ENCODE measurements around the gene ACKR4.
"Not testable (repeated sequence)": the region's sequence is repeated elsewhere in the genome, so short reads cannot be mapped to it uniquely, and the experiment has no call there.

The ACKR4 gene

DNA sequence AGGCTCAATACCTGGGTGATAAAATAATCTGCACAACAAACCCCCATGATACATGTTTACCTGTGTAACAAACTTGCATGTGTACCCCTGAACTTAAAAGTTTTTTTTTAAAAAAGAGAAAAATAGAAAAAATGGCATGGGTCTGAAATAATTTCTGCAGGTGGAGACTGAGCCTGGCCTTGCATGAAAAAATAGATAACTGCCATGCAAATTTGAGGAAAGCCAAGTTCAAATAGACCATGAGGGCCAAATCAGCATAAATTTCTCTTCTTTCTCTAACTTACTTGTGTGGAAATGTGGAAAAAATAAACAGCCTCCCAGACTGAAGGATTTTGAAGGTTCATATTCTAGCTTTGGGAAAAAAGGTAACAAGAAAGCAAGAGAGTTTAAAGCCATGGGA is 744 bp upstream of the ACKR4 start:
- peak overlapping the region; percentile 58 for H3K4me3 ChIP-seq (ENCODE audit: low read length)
- no peaks in the 10 kb centered on the region for H3K9me3 ChIP-seq (ENCODE audit: control insufficient read depth, insufficient read depth, low read length)
- no peaks in the 10 kb centered on the region for H4K20me1 ChIP-seq (ENCODE audit: control insufficient read depth, insufficient read depth, low read depth, low read length)
- peak overlapping the region; percentile 62 for H3K4me2 ChIP-seq (ENCODE audit: low read length)
- no peaks in the 10 kb centered on the region for H3K9me2 ChIP-seq (replicated peaks; ENCODE audit: control insufficient read depth, low read length)
- H3K27me3 ChIP-seq (ENCODE audit: control insufficient read depth, low read length) = no peaks in the 10 kb centered on the region
- peak overlapping the region; percentile 67 for H3K27ac ChIP-seq (ENCODE audit: low read depth, low read length)
- TF ChIP-seq, protein P1, sequence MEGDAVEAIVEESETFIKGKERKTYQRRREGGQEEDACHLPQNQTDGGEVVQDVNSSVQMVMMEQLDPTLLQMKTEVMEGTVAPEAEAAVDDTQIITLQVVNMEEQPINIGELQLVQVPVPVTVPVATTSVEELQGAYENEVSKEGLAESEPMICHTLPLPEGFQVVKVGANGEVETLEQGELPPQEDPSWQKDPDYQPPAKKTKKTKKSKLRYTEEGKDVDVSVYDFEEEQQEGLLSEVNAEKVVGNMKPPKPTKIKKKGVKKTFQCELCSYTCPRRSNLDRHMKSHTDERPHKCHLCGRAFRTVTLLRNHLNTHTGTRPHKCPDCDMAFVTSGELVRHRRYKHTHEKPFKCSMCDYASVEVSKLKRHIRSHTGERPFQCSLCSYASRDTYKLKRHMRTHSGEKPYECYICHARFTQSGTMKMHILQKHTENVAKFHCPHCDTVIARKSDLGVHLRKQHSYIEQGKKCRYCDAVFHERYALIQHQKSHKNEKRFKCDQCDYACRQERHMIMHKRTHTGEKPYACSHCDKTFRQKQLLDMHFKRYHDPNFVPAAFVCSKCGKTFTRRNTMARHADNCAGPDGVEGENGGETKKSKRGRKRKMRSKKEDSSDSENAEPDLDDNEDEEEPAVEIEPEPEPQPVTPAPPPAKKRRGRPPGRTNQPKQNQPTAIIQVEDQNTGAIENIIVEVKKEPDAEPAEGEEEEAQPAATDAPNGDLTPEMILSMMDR (IDR thresholded peaks at IDR 0.05; ENCODE audit: low read depth, low read length, poor library complexity, severe bottlenecking) = no peak
- TF ChIP-seq EZH2phosphoT487 (IDR thresholded peaks at IDR 0.05; ENCODE audit: borderline replicate concordance, low read length) = no peak
- H3K4me1 ChIP-seq (ENCODE audit: control insufficient read depth, low read length) = peaks cover 50% of the 10 kb centered on the region
- peaks cover 12% of the 10 kb centered on the region for H3K36me3 ChIP-seq (ENCODE audit: control insufficient read depth, low read length)
- peaks cover 8% of the 10 kb centered on the region for H3K79me2 ChIP-seq (ENCODE audit: control insufficient read depth, low read length)
- no peaks in the 10 kb centered on the region for H3F3A ChIP-seq (ENCODE audit: control insufficient read depth, insufficient read depth)

DNA sequence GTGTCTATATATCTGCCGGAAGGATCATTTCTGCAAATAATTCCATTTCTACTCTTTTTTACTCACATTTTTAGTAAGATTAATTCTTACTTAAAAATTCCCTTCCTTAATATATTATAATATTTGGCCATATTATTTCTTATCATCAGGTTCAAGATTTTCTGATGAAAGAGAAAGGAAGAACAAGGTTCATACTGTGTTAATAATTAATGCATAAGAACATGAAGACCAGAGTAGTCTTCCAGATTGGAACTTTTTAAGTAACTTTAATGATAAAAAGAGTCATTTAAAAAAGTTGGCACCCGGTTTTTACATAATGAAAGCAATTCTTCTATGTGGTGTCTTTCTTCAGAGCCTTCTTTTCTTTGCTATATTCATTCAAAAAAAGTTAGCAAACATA is 590 bp downstream of the ACKR4 start:
- no peak for TF ChIP-seq EZH2phosphoT487 (IDR thresholded peaks at IDR 0.05; ENCODE audit: borderline replicate concordance, low read length)
- TF ChIP-seq, protein P1 (IDR thresholded peaks at IDR 0.05; ENCODE audit: low read depth, low read length, poor library complexity, severe bottlenecking) = no peak
- peak overlapping the region; percentile 58 for H3K4me3 ChIP-seq (ENCODE audit: low read length)
- peaks cover 50% of the 10 kb centered on the region for H3K4me1 ChIP-seq (ENCODE audit: control insufficient read depth, low read length)
- peaks cover 12% of the 10 kb centered on the region for H3K36me3 ChIP-seq (ENCODE audit: control insufficient read depth, low read length)
- no peaks in the 10 kb centered on the region for H3F3A ChIP-seq (ENCODE audit: control insufficient read depth, insufficient read depth)
- H3K9me3 ChIP-seq (ENCODE audit: control insufficient read depth, insufficient read depth, low read length) = no peaks in the 10 kb centered on the region
- no peaks in the 10 kb centered on the region for H3K9me2 ChIP-seq (replicated peaks; ENCODE audit: control insufficient read depth, low read length)
- H3K4me2 ChIP-seq (ENCODE audit: low read length) = peak overlapping the region; percentile 62
- no peaks in the 10 kb centered on the region for H3K27me3 ChIP-seq (ENCODE audit: control insufficient read depth, low read length)
- H3K27ac ChIP-seq (ENCODE audit: low read depth, low read length) = peak overlapping the region; percentile 67
- peaks cover 8% of the 10 kb centered on the region for H3K79me2 ChIP-seq (ENCODE audit: control insufficient read depth, low read length)
- no peaks in the 10 kb centered on the region for H4K20me1 ChIP-seq (ENCODE audit: control insufficient read depth, insufficient read depth, low read depth, low read length)

DNA sequence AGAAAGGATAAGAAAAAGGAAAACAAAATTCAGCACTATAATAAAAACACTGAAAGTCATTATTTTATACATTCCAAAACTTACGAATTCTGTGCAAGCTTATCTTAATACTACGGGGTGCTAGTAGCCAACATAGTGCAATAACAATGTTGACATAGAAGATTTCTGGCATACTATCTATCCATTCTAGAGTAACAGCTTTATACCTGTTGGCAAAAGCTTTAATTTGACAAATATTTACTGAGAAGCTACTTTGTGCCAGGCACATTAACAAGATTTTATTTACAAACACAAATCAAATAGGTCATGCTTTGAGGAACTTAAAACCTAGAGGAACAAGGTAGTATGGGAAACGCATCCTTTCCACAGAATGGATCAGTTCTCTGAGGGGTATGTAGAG is 1.1 kb downstream of the ACKR4 start:
- Histone ChIP-seq H3K27ac (ENCODE audit: low read depth, low read length) (peak overlapping the region; percentile 67; the same call in 1 of the 2 replicates), H3K4me1 (ENCODE audit: control insufficient read depth, low read length) (peaks cover 49% of the 10 kb centered on the region), H3K9me3 (ENCODE audit: control insufficient read depth, insufficient read depth, low read length) (no peaks in the 10 kb centered on the region), H3K36me3 (ENCODE audit: control insufficient read depth, low read length) (peaks cover 14% of the 10 kb centered on the region), H4K20me1 (ENCODE audit: control insufficient read depth, insufficient read depth, low read depth, low read length) (no peaks in the 10 kb centered on the region), H3K79me2 (ENCODE audit: control insufficient read depth, low read length) (peaks cover 8% of the 10 kb centered on the region), H3K4me2 (ENCODE audit: low read length) (peak overlapping the region; percentile 62), H3K27me3 (ENCODE audit: control insufficient read depth, low read length) (no peaks in the 10 kb centered on the region), H3K9me2 (replicated peaks; ENCODE audit: control insufficient read depth, low read length) (no peaks in the 10 kb centered on the region), H3F3A (ENCODE audit: control insufficient read depth, insufficient read depth) (no peaks in the 10 kb centered on the region), H3K4me3 (ENCODE audit: low read length) (peak overlapping the region; percentile 58)
- TF ChIP-seq, protein P1 (IDR thresholded peaks at IDR 0.05; ENCODE audit: low read depth, low read length, poor library complexity, severe bottlenecking) = no peak
- TF ChIP-seq EZH2phosphoT487 (IDR thresholded peaks at IDR 0.05; ENCODE audit: borderline replicate concordance, low read length) = no peak

DNA sequence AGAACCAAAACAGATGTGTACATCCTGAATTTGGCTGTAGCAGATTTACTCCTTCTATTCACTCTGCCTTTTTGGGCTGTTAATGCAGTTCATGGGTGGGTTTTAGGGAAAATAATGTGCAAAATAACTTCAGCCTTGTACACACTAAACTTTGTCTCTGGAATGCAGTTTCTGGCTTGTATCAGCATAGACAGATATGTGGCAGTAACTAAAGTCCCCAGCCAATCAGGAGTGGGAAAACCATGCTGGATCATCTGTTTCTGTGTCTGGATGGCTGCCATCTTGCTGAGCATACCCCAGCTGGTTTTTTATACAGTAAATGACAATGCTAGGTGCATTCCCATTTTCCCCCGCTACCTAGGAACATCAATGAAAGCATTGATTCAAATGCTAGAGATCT is 3.5 kb downstream of the ACKR4 start:
- not testable (repeated sequence) for H4K20me1 ChIP-seq (ENCODE audit: control insufficient read depth, insufficient read depth, low read depth, low read length); H3K27me3 ChIP-seq (ENCODE audit: control insufficient read depth, low read length); H3K9me2 ChIP-seq (replicated peaks; ENCODE audit: control insufficient read depth, low read length); H3F3A ChIP-seq (ENCODE audit: control insufficient read depth, insufficient read depth); H3K9me3 ChIP-seq (ENCODE audit: control insufficient read depth, insufficient read depth, low read length); H3K4me3 ChIP-seq (ENCODE audit: low read length); H3K4me2 ChIP-seq (ENCODE audit: low read length); H3K27ac ChIP-seq (ENCODE audit: low read depth, low read length); H3K79me2 ChIP-seq (ENCODE audit: control insufficient read depth, low read length)
- Histone ChIP-seq H3K36me3 (ENCODE audit: control insufficient read depth, low read length) (peaks cover 19% of the 10 kb centered on the region), H3K4me1 (ENCODE audit: control insufficient read depth, low read length) (peaks cover 27% of the 10 kb centered on the region)
